Breast epithelium (tissue), 3 donors: ENCODE measurements around the gene RHBG.

ENCODE experiments used
- POLR2A ChIP-seq: fragments of 450-650 bp; IDR thresholded peaks from one replicate; pipeline ENCODE4 v1.6.1; 2016; ENCODE audit warnings: antibody characterized with exemption, mild to moderate bottlenecking, moderate library complexity
- POLR2AphosphoS5 ChIP-seq, 3 donors: sonication (generic); formaldehyde crosslinking; IDR thresholded peaks; one replicate each; pipeline ENCODE4 v1.6.1; 2017; ENCODE audit warnings: antibody characterized with exemption in 3 of 3
- TF ChIP-seq, protein P1 (sequence below), 3 donors: fragments of 450-650 bp; IDR thresholded peaks; one replicate each; pipeline ENCODE4 v1.5.1; 2016 to 2017; ENCODE audit warnings: antibody characterized with exemption in 3 of 3, mild to moderate bottlenecking in 3 of 3, moderate library complexity in 3 of 3

- TF ChIP-seq, protein P1, sequence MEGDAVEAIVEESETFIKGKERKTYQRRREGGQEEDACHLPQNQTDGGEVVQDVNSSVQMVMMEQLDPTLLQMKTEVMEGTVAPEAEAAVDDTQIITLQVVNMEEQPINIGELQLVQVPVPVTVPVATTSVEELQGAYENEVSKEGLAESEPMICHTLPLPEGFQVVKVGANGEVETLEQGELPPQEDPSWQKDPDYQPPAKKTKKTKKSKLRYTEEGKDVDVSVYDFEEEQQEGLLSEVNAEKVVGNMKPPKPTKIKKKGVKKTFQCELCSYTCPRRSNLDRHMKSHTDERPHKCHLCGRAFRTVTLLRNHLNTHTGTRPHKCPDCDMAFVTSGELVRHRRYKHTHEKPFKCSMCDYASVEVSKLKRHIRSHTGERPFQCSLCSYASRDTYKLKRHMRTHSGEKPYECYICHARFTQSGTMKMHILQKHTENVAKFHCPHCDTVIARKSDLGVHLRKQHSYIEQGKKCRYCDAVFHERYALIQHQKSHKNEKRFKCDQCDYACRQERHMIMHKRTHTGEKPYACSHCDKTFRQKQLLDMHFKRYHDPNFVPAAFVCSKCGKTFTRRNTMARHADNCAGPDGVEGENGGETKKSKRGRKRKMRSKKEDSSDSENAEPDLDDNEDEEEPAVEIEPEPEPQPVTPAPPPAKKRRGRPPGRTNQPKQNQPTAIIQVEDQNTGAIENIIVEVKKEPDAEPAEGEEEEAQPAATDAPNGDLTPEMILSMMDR (IDR thresholded peaks at IDR 0.05), result no peak
- no peak for TF ChIP-seq POLR2AphosphoS5 (IDR thresholded peaks at IDR 0.05)
- no peak for TF ChIP-seq POLR2A
These were observed 32.1 kb downstream of the RHBG start for GRCh38 chr1:156401041-156401574.
